ENCODE data around the gene METAP1D.

DNA sequence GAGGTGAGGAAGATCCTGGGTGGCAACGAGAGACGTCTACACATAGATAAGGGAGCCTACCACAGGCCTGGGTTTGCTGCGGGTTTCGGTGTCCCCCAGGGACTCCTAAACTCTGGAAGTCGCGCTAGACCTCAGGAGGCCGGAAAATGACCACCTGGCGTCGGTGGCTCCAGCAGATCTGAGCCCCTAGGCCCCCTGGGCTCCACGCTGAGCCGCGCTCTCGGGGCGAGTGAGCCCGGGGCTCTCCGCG lies 84.6 kb downstream of the METAP1D start:
- TF ChIP-seq POLR2A (IDR thresholded peaks at IDR 0.05): no peak
- TF ChIP-seq, protein P1, sequence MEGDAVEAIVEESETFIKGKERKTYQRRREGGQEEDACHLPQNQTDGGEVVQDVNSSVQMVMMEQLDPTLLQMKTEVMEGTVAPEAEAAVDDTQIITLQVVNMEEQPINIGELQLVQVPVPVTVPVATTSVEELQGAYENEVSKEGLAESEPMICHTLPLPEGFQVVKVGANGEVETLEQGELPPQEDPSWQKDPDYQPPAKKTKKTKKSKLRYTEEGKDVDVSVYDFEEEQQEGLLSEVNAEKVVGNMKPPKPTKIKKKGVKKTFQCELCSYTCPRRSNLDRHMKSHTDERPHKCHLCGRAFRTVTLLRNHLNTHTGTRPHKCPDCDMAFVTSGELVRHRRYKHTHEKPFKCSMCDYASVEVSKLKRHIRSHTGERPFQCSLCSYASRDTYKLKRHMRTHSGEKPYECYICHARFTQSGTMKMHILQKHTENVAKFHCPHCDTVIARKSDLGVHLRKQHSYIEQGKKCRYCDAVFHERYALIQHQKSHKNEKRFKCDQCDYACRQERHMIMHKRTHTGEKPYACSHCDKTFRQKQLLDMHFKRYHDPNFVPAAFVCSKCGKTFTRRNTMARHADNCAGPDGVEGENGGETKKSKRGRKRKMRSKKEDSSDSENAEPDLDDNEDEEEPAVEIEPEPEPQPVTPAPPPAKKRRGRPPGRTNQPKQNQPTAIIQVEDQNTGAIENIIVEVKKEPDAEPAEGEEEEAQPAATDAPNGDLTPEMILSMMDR (IDR thresholded peaks at IDR 0.05): no peak

Measured in breast epithelium (tissue), 3 donors.